Retinal pigment epithelial cell (primary cell): ENCODE results near the gene ABCC9.
"Not testable (repeated sequence)": the region's sequence is repeated elsewhere in the genome, so short reads cannot be mapped to it uniquely, and the experiment has no call there.

Source experiments
- DNase-seq: peaks from one replicate; pipeline ENCODE4 v3.0.0-alpha.2; 2010; ENCODE audit warnings: low read depth
- H3K4me3 ChIP-seq: 2 replicates; pipeline ENCODE4 v1.5.1; 2011; ENCODE audit warnings: mild to moderate bottlenecking, low read length, control low read depth, moderate library complexity
- CTCF ChIP-seq: conservative IDR thresholded peaks from 2 replicates; pipeline ENCODE4 v1.5.1; 2011; ENCODE audit warnings: low read depth, low read length, control low read depth, inconsistent platforms

ABCC9 gene

GRCh38 chr12:21912318-21912717 is 28.9 kb downstream of the ABCC9 start:
- no peak overlapping the region for H3K4me3 ChIP-seq
- TF ChIP-seq CTCF, result no peak
- DNase-seq, result no peak

GRCh38 chr12:21911832-21912231 is 29.4 kb downstream of the ABCC9 start:
- DNase-seq, result no peak
- no peak overlapping the region for H3K4me3 ChIP-seq
- no peak for TF ChIP-seq CTCF

- no peak overlapping the region for H3K4me3 ChIP-seq
- TF ChIP-seq CTCF, result no peak
- no peak for DNase-seq
Observed at GRCh38 chr12:21910657-21911056, 30.6 kb downstream of the ABCC9 start.

- TF ChIP-seq CTCF, result no peak
- DNase-seq, result no peak
Observed at GRCh38 chr12:21907948-21908837, 33.0 kb downstream of the ABCC9 start.

GRCh38 chr12:21906919-21907493 is 34.2 kb downstream of the ABCC9 start:
- TF ChIP-seq CTCF, result no peak
- H3K4me3 ChIP-seq, result no peak overlapping the region
- no peak for DNase-seq

More at GRCh38 chr12:21907948-21908837, 33.0 kb downstream of the ABCC9 start:
- no peak overlapping the region for H3K4me3 ChIP-seq

- not testable (repeated sequence) for H3K4me3 ChIP-seq, DNase-seq
Observed at GRCh38 chr12:21899532-21899931, 41.7 kb downstream of the ABCC9 start.

GRCh38 chr12:21895651-21896050 is 45.6 kb downstream of the ABCC9 start:
- no peak for TF ChIP-seq CTCF
- no peak overlapping the region for H3K4me3 ChIP-seq
- DNase-seq, result no peak
